PC-9 (cell line): ENCODE measurements around the gene CDK9. TPM values are rescaled to one million over a fixed set of nuclear protein-coding genes. Genes with fewer than 3 reads are reported as not detected.

Experiments
- BruUV-seq: library from RNA; stranded (reverse); fragments of 400-500 nt; replicated peaks from 2 replicates; lab custom pipeline; 2021; lab: Mats Ljungman, UMichigan
- CTCF ChIA-PET: fragments of 300-600 bp; sonication (Branson Sonifier 250); formaldehyde crosslinking; loops from one replicate; lab custom pipeline; 2022; ENCODE audit warnings: antibody characterized with exemption; lab: Charles Lee
- POLR2A ChIA-PET: fragments of 300-600 bp; sonication (Branson Sonifier 250); formaldehyde crosslinking; loops from one replicate; lab custom pipeline; 2022; ENCODE audit warnings: antibody characterized with exemption; ENCODE audit not compliant: unreplicated experiment; lab: Charles Lee
- DNase-seq, 2 experiments: peaks; one replicate each; pipeline versions ENCODE4 v3.0.0 to v3.0.0-alpha.2; 2015 to 2022; ENCODE audit warnings: mixed read lengths in 1 of 2
- H2AFZ ChIP-seq: fragments of 200-600 bp; sonication (generic); 2 replicates; pipeline ENCODE4 v1.8.1; 2017; ENCODE audit warnings: antibody characterized with exemption
- H3F3A ChIP-seq: fragments of 200-600 bp; sonication (generic); 2 replicates; pipeline ENCODE4 v1.8.1; 2017; ENCODE audit warnings: antibody characterized with exemption, mild to moderate bottlenecking, low read depth; ENCODE audit not compliant: insufficient read depth
- H3K27ac ChIP-seq: fragments of 200-600 bp; sonication (generic); 2 replicates; pipeline ENCODE4 v1.6.1; 2016; ENCODE audit warnings: mixed run types
- H3K27me3 ChIP-seq: fragments of 200-600 bp; sonication (generic); 2 replicates; pipeline ENCODE4 v1.6.1; 2016; ENCODE audit warnings: low read depth, mixed run types; ENCODE audit not compliant: insufficient read depth
- H3K36me3 ChIP-seq: fragments of 200-600 bp; sonication (generic); 2 replicates; pipeline ENCODE4 v1.6.1; 2016; ENCODE audit warnings: low read depth, mixed run types
- H3K4me1 ChIP-seq: fragments of 200-600 bp; sonication (generic); replicated peaks from 2 replicates; pipeline ENCODE4 v1.6.1; 2016; ENCODE audit warnings: mixed run types; ENCODE audit not compliant: insufficient read depth
- H3K4me2 ChIP-seq: fragments of 200-600 bp; sonication (generic); 2 replicates; pipeline ENCODE4 v1.6.1; 2017; ENCODE audit warnings: mixed run types
- H3K4me3 ChIP-seq: fragments of 200-600 bp; sonication (generic); 2 replicates; pipeline ENCODE4 v1.6.1; 2016; ENCODE audit warnings: mixed run types
- H3K79me2 ChIP-seq: fragments of 200-600 bp; sonication (generic); 2 replicates; pipeline ENCODE4 v1.6.1; 2017; ENCODE audit warnings: low read depth, mixed run types
- H3K9me2 ChIP-seq: fragments of 200-600 bp; sonication (generic); 2 replicates; pipeline ENCODE4 v1.8.1; 2017; ENCODE audit warnings: mild to moderate bottlenecking; ENCODE audit not compliant: insufficient read depth
- H3K9me3 ChIP-seq: fragments of 200-600 bp; sonication (generic); 2 replicates; pipeline ENCODE4 v1.8.1; 2016; ENCODE audit warnings: low read depth; ENCODE audit not compliant: insufficient read depth
- H4K20me1 ChIP-seq: fragments of 200-600 bp; sonication (generic); 2 replicates; pipeline ENCODE4 v1.8.1; 2017; ENCODE audit not compliant: insufficient read depth
- CTCF ChIP-seq: fragments of 200-600 bp; sonication (generic); conservative IDR thresholded peaks from 2 replicates; pipeline ENCODE4 v1.6.1; 2017; ENCODE audit warnings: mixed run types, antibody characterized with exemption, mild to moderate bottlenecking, moderate library complexity
- EZH2 ChIP-seq: fragments of 200-600 bp; sonication (generic); IDR thresholded peaks from 2 replicates; pipeline ENCODE4 v1.8.0; 2017; ENCODE audit warnings: antibody characterized with exemption, low read depth
- intact Hi-C: fragments of 100-400 bp; cut with micrococcal nuclease; formaldehyde crosslinking; loops from one replicate; pipeline ENCODE4 v1.10.0; 2022; ENCODE audit not compliant: unreplicated experiment
- total RNA-seq: library from RNA; stranded (reverse); gene quantifications from 2 replicates; pipeline ENCODE4 v1.2.3, GENCODE V29; 2021

The CDK9 gene
- total RNA-seq, 1 experiment from 2014 or later = 93.8 TPM

DNA sequence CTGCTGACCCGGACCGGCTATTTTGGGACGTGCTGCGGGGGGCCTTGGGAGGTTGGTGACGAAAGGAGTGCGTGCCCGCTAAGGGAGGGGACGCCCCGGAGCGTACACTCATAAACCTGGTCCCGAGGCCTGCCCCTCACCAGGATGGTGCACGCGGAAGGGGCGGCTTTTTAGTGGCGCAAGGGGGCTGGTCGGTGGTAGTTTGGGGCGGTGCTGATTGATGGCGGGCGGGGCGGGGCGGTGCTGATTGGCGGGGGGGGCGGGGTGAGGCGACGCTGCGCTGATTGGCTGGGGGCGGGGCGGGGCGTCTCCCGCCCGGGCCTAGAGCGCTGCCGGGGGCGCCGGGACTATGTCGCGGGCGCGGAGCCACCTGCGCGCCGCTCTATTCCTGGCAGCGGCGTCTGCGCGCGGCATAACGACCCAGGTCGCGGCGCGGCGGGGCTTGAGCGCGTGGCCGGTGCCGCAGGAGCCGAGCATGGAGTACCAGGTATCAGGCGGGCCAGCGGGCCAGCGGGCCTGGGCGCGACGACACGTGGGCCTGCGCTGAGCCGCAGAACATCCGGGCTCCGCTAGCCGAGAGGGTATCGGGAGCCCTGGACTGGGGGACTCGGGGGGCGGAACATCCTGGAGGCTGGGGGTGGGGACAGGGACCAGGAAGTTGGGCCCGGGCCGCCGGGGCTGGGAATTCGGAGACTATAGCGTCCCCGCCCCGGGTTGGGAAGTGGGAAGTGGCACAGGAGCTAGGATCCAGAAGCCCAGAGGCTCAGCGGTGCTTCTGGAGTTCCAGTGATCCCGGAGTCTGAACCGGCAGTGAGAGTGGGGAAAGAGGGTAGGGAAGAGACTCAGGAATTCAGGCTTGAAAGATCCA, 17.0 kb downstream of the CDK9 start, which contains the start of gene FPGS:
Gene FPGS (plus strand): TSS at position 307 of the 868 bp plus-strand sequence. CDS start 43 bp downstream, at position 350.
- Histone ChIP-seq H3K27me3 (no peaks in the 10 kb centered on the region), H3F3A (peaks cover 58% of the 10 kb centered on the region), H3K4me1 (peaks cover 48% of the 10 kb centered on the region), H4K20me1 (peaks cover 15% of the 10 kb centered on the region), H3K9me3 (no peaks in the 10 kb centered on the region), H2AFZ (peak within 1 kb of the TSS; percentile 67), H3K9me2 (no peaks in the 10 kb centered on the region), H3K79me2 (peaks cover 39% of the 10 kb centered on the region), H3K4me3 (peak within 1 kb of the TSS; percentile 86), H3K36me3 (peaks cover 19% of the 10 kb centered on the region), H3K27ac (peak within 1 kb of the TSS; percentile 96), H3K4me2 (peak within 1 kb of the TSS; percentile 88)
- TF ChIP-seq EZH2 = no peak
- TF ChIP-seq CTCF = no peak
- CTCF ChIA-PET = no interaction called here
- DNase-seq = peak; percentile 66 to 90
- BruUV-seq = no TSS peak
- intact Hi-C loops = loop anchor here (1.0 to 5.0 kb wide), 4 partner anchors 17 to 69 kb away; partner anchors contain the start of genes CDK9 and ENG
- POLR2A ChIA-PET = interaction anchor here (1.0 kb wide), 1 partner anchor 17 kb away, joined by 3 read pairs; the partner anchor contains the start of gene CDK9

DNA sequence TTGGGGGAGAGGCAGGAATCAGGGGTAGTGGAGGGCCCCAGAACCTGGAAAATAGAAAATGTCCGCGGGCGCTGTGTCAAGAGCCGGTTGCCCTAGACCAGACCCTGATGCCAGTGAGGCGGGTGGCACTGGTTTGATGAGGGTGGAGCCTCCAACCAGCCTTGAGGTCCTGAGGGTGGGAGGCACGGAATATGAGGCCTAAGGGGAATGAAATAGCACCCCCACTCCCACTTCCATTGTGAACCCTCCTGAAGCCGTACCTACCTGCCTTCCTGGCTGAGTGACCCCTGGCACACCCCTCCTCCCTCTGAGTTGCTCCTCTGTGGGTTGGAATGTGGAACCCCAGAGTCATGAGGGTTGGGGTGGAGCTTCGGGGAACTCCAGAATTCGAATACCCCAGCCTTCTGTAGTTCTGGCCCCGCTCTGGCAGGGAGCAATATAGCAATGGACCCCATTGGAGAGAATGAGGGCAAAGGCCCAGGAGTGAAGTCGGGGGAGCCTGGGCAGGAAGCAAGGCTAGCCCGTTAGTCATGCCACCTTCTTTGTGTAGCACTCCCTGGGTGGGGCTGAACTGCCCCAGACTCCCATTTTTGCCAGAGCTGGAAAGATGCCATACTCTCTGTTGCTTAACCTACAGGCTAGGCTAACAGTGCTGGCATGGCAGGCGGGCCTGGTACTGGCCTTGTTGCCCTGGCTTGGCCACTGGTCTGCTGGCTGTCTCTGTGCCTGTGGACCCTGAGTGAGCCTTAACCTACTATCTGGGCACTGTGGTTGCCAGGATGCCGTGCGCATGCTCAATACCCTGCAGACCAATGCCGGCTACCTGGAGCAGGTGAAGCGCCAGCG, 17.9 kb downstream of the CDK9 start:
- DNase-seq = peak; percentile 86 to 87
- ChIA-PET POLR2A (interaction anchor here (0.6 to 1.0 kb wide), 2 partner anchors 18 to 103 kb away, joined by 3 to 8 read pairs; partner anchors contain the start of gene CDK9), CTCF (no interaction called here)
- Histone ChIP-seq H3K4me2 (peak overlapping the region; percentile 82), H3K27me3 (no peaks in the 10 kb centered on the region), H3K9me3 (no peaks in the 10 kb centered on the region), H3F3A (peaks cover 55% of the 10 kb centered on the region), H3K27ac (peak overlapping the region; percentile 96), H3K79me2 (peaks cover 39% of the 10 kb centered on the region), H3K36me3 (peaks cover 19% of the 10 kb centered on the region), H3K9me2 (no peaks in the 10 kb centered on the region), H3K4me1 (peaks cover 41% of the 10 kb centered on the region), H3K4me3 (peak overlapping the region; percentile 86), H2AFZ (peak overlapping the region; percentile 67; the same call in 1 of the 2 replicates), H4K20me1 (peaks cover 20% of the 10 kb centered on the region)
- TF ChIP-seq EZH2 (no peak), CTCF (no peak)
- BruUV-seq = TSS peak; percentile 59
- intact Hi-C loops = loop anchor here (1.0 to 5.0 kb wide), 5 partner anchors 17 to 69 kb away; partner anchors contain the start of genes CDK9 and ENG

- Histone ChIP-seq H3K9me3 (no peaks in the 10 kb centered on the region), H3K9me2 (no peaks in the 10 kb centered on the region), H3K4me3 (no peak overlapping the region), H3K79me2 (peaks cover 39% of the 10 kb centered on the region), H3K36me3 (peaks cover 26% of the 10 kb centered on the region), H2AFZ (no peak overlapping the region), H3K27me3 (no peaks in the 10 kb centered on the region), H3K4me2 (0 out of 2 replicates have a peak overlapping the region, but pooled peaks have one; percentile 82), H3K27ac (no peak overlapping the region), H3F3A (peaks cover 50% of the 10 kb centered on the region), H3K4me1 (peaks cover 32% of the 10 kb centered on the region), H4K20me1 (peaks cover 20% of the 10 kb centered on the region)
- TF ChIP-seq EZH2 (no peak), CTCF (no peak; the same call in 1 of the 2 replicates)
- DNase-seq = no peak
- no TSS peak for BruUV-seq
- ChIA-PET CTCF (interaction anchor here (0.6 kb wide), 1 partner anchor 25 kb away, joined by 6 read pairs; no protein-coding TSS in a partner anchor), POLR2A (interaction anchor here (0.6 to 0.8 kb wide), 2 partner anchors 48 to 66 kb away, joined by 5 to 9 read pairs; no protein-coding TSS in a partner anchor)
- intact Hi-C loops = no loop called here
These were observed 19.8 kb downstream of the CDK9 start for GRCh38 chr9:127805620-127806019.
